ENCODE measurements around the gene NAT9.

NAT9 gene

GRCh38 chr17:74759941-74760340 is 16.2 kb downstream of the NAT9 start:
- no peak for DNase-seq

- no peak for DNase-seq
Observed at GRCh38 chr17:74759243-74759801, 16.8 kb downstream of the NAT9 start.

GRCh38 chr17:74758848-74759168 is 17.3 kb downstream of the NAT9 start:
- no peak for DNase-seq

- peak; percentile 28 to 74 for DNase-seq
Observed at GRCh38 chr17:74757931-74758847, 18.0 kb downstream of the NAT9 start.

- DNase-seq: peak in 1 of 2 experiments; percentile 44
Observed at GRCh38 chr17:74757502-74757901, 18.6 kb downstream of the NAT9 start.

GRCh38 chr17:74756891-74757290 is 19.3 kb downstream of the NAT9 start:
- no peak for DNase-seq

GRCh38 chr17:74755533-74755932 is 20.6 kb downstream of the NAT9 start:
- DNase-seq: no peak

GRCh38 chr17:74754832-74755231 is 21.3 kb downstream of the NAT9 start:
- no peak for DNase-seq

- no peak for DNase-seq
Observed at GRCh38 chr17:74752822-74753401, 23.2 kb downstream of the NAT9 start.

GRCh38 chr17:74752415-74752814 is 23.7 kb downstream of the NAT9 start:
- no peak for DNase-seq

- DNase-seq: no peak
Observed at GRCh38 chr17:74750327-74751069, 25.6 kb downstream of the NAT9 start.

- DNase-seq: no peak
Observed at GRCh38 chr17:74750039-74750326, 26.2 kb downstream of the NAT9 start.

GRCh38 chr17:74749279-74750038 is 26.7 kb downstream of the NAT9 start:
- no peak for DNase-seq

- peak; percentile 92 to 95 for DNase-seq
Observed at GRCh38 chr17:74748529-74749278, 27.4 kb downstream of the NAT9 start, which contains the start of gene NHERF1. NHERF1 (plus strand) TSS chr17:74748628; CDS start chr17:74748847, 219 bp downstream.

GRCh38 chr17:74748279-74748528 is 27.9 kb downstream of the NAT9 start:
- no peak for DNase-seq

- DNase-seq: no peak
Observed at GRCh38 chr17:74746922-74747321, 29.2 kb downstream of the NAT9 start.

- DNase-seq: no peak
Observed at GRCh38 chr17:74746376-74746775, 29.8 kb downstream of the NAT9 start.

GRCh38 chr17:74745548-74746177 is 30.5 kb downstream of the NAT9 start:
- no peak for DNase-seq

GRCh38 chr17:74744714-74745547 is 31.2 kb downstream of the NAT9 start:
- DNase-seq: peak; percentile 62 to 71

- DNase-seq: no peak
Observed at GRCh38 chr17:74744349-74744713, 31.8 kb downstream of the NAT9 start.

GRCh38 chr17:74743755-74744154 is 32.4 kb downstream of the NAT9 start:
- no peak for DNase-seq

All from SHP77 (cell line).